Cardiac muscle cell (in vitro differentiated cells and primary cell): Measurements from ENCODE around the gene DUOX2. TPM values are rescaled to one million over a fixed set of nuclear protein-coding genes. Genes with fewer than 3 reads are reported as not detected.
A peak's percentile ranks its signal among the peaks of the same experiment; 100 is the strongest.

Experiments
- DNase-seq, 2 donors: peaks; one replicate each; pipeline versions ENCODE4 v3.0.0 to v3.0.0-alpha.2; 2010 to 2017; ENCODE audit warnings: low read depth in 1 of 2, low spot score in 1 of 2
- H3K27ac ChIP-seq: fragments of 200-600 bp; sonication (generic); 2 replicates; pipeline ENCODE4 v1.5.1; 2016
- H3K27me3 ChIP-seq: fragments of 200-600 bp; sonication (generic); 2 replicates; pipeline ENCODE4 v1.6.0; 2016; ENCODE audit warnings: control low read depth
- H3K36me3 ChIP-seq: fragments of 200-600 bp; sonication (generic); 2 replicates; pipeline ENCODE4 v1.5.1; 2016; ENCODE audit warnings: control low read depth
- H3K4me1 ChIP-seq: fragments of 200-600 bp; sonication (generic); 2 replicates; pipeline ENCODE4 v1.8.1; 2017; ENCODE audit warnings: low read depth, mild to moderate bottlenecking, mixed run types
- H3K4me3 ChIP-seq: fragments of 200-600 bp; sonication (generic); 2 replicates; pipeline ENCODE4 v1.5.1; 2016; ENCODE audit warnings: mild to moderate bottlenecking
- H3K9me3 ChIP-seq: fragments of 200-600 bp; sonication (generic); 2 replicates; pipeline ENCODE4 v1.5.1; 2017; ENCODE audit warnings: low read depth, mild to moderate bottlenecking, control low read depth
- polyA plus RNA-seq: library from polyadenylated mRNA; unstranded; fragments of >200 nt; fragmentation: Nextera tagmentation; extraction: Ambion mirVana; gene quantifications from 2 replicates; pipeline ENCODE4 v1.2.1, GENCODE V29; 2016
- total RNA-seq: library from RNA; depleted of rRNA; stranded (reverse); fragments of >200 nt; gene quantifications from 2 replicates; pipeline ENCODE4 v1.2.3, GENCODE V29; 2016
- TF ChIP-seq, protein P1 (sequence below): IDR thresholded peaks from 2 replicates; pipeline ENCODE4 v1.5.1; 2012; ENCODE audit warnings: low read depth, mild to moderate bottlenecking, low read length

The DUOX2 gene
- total and polyA plus RNA-seq, 2 experiments from 2014 or later: 0.18 to 0.54 TPM

DNA sequence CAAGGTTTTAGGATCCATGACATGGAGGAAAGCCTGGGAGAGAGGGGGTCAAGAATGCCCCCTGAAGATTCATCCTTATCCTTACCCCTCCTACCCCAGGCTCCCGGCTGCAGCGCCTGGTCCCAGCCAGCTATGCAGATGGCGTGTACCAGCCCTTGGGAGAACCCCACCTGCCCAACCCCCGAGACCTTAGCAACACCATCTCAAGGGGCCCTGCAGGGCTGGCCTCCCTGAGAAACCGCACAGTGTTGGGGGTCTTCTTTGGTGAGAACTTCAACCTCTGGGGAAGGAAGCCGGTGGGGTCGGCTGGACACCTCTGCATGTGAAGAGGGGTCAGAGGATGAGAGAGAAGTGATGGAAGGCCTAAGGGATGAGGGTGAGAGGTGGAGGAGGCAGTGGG lies 20.1 kb upstream of the DUOX2 start:
- DNase-seq: no peak
- Histone ChIP-seq H3K27ac (no peak overlapping the region), H3K27me3 (peaks cover 78% of the 10 kb centered on the region), H3K9me3 (no peaks in the 10 kb centered on the region), H3K36me3 (no peaks in the 10 kb centered on the region), H3K4me3 (no peak overlapping the region), H3K4me1 (no peaks in the 10 kb centered on the region)
- TF ChIP-seq, protein P1, sequence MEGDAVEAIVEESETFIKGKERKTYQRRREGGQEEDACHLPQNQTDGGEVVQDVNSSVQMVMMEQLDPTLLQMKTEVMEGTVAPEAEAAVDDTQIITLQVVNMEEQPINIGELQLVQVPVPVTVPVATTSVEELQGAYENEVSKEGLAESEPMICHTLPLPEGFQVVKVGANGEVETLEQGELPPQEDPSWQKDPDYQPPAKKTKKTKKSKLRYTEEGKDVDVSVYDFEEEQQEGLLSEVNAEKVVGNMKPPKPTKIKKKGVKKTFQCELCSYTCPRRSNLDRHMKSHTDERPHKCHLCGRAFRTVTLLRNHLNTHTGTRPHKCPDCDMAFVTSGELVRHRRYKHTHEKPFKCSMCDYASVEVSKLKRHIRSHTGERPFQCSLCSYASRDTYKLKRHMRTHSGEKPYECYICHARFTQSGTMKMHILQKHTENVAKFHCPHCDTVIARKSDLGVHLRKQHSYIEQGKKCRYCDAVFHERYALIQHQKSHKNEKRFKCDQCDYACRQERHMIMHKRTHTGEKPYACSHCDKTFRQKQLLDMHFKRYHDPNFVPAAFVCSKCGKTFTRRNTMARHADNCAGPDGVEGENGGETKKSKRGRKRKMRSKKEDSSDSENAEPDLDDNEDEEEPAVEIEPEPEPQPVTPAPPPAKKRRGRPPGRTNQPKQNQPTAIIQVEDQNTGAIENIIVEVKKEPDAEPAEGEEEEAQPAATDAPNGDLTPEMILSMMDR: no peak

- no peaks in the 10 kb centered on the region for H3K4me1 ChIP-seq
- H3K27me3 ChIP-seq: peaks cover 83% of the 10 kb centered on the region
- peak in 1 of 2 donors; percentile 60 for DNase-seq
- H3K4me3 ChIP-seq: no peak overlapping the region
- H3K9me3 ChIP-seq: no peaks in the 10 kb centered on the region
- TF ChIP-seq, protein P1: no peak
- H3K27ac ChIP-seq: no peak overlapping the region
- no peaks in the 10 kb centered on the region for H3K36me3 ChIP-seq
These were observed 19.6 kb upstream of the DUOX2 start for GRCh38 chr15:45133561-45133920.

- H3K4me3 ChIP-seq: no peak overlapping the region
- DNase-seq: no peak
- H3K9me3 ChIP-seq: no peaks in the 10 kb centered on the region
- H3K27me3 ChIP-seq: peaks cover 88% of the 10 kb centered on the region
- no peaks in the 10 kb centered on the region for H3K36me3 ChIP-seq
- H3K27ac ChIP-seq: no peak overlapping the region
- no peaks in the 10 kb centered on the region for H3K4me1 ChIP-seq
- TF ChIP-seq, protein P1: no peak
These were observed 19.0 kb upstream of the DUOX2 start for GRCh38 chr15:45132844-45133560.

GRCh38 chr15:45131510-45131909 lies 17.5 kb upstream of the DUOX2 start:
- Histone ChIP-seq H3K36me3 (no peaks in the 10 kb centered on the region), H3K27me3 (peaks cover 98% of the 10 kb centered on the region), H3K9me3 (no peaks in the 10 kb centered on the region), H3K4me3 (no peak overlapping the region), H3K27ac (no peak overlapping the region), H3K4me1 (no peaks in the 10 kb centered on the region)
- TF ChIP-seq, protein P1: no peak
- DNase-seq: no peak

GRCh38 chr15:45130291-45131000 lies 16.5 kb upstream of the DUOX2 start:
- Histone ChIP-seq H3K27me3 (peaks cover 100% of the 10 kb centered on the region), H3K36me3 (no peaks in the 10 kb centered on the region), H3K4me3 (no peak overlapping the region), H3K27ac (no peak overlapping the region), H3K4me1 (no peaks in the 10 kb centered on the region), H3K9me3 (no peaks in the 10 kb centered on the region)
- no peak for DNase-seq
- TF ChIP-seq, protein P1: no peak
